Measurements from ENCODE around the gene RPL15.
"Not testable (repeated sequence)": the region's sequence is repeated elsewhere in the genome, so short reads cannot be mapped to it uniquely, and the experiment has no call there.

RPL15 gene

GRCh38 chr3:23894254-23895061 is 22.5 kb upstream of the RPL15 start:
- DNase-seq, result no peak

GRCh38 chr3:23895181-23895580 is 21.8 kb upstream of the RPL15 start:
- DNase-seq, result no peak

- no peak for DNase-seq
These were observed 16.2 kb upstream of the RPL15 start for GRCh38 chr3:23900744-23901143.

- DNase-seq, result no peak
These were observed 12.4 kb upstream of the RPL15 start for GRCh38 chr3:23904545-23904944.

GRCh38 chr3:23909341-23909740 is 7.6 kb upstream of the RPL15 start:
- DNase-seq, result no peak

GRCh38 chr3:23911397-23911796 is 5.5 kb upstream of the RPL15 start:
- no peak for DNase-seq

GRCh38 chr3:23912335-23912734 is 4.6 kb upstream of the RPL15 start:
- not testable (repeated sequence) for DNase-seq

- no peak for DNase-seq
These were observed 3.8 kb upstream of the RPL15 start for GRCh38 chr3:23913182-23913581.

GRCh38 chr3:23913873-23914743 is 2.8 kb upstream of the RPL15 start:
- DNase-seq, result no peak

GRCh38 chr3:23915537-23916108 is 1.3 kb upstream of the RPL15 start:
- DNase-seq, result no peak

- DNase-seq, result no peak
These were observed 613 bp upstream of the RPL15 start for GRCh38 chr3:23916152-23916885.

GRCh38 chr3:23917679-23918303 is 859 bp downstream of the RPL15 start:
- DNase-seq, result not testable (repeated sequence)

GRCh38 chr3:23918331-23918730 is 1.4 kb downstream of the RPL15 start:
- DNase-seq, result not testable (repeated sequence)

- no peak for DNase-seq
These were observed 2.7 kb downstream of the RPL15 start for GRCh38 chr3:23919628-23920027.

- no peak for DNase-seq
These were observed 3.3 kb downstream of the RPL15 start for GRCh38 chr3:23920151-23920655.

GRCh38 chr3:23921052-23921511 is 4.2 kb downstream of the RPL15 start:
- no peak for DNase-seq

- DNase-seq, result no peak
These were observed 6.9 kb downstream of the RPL15 start for GRCh38 chr3:23923786-23924185.

GRCh38 chr3:23926246-23926645 is 9.3 kb downstream of the RPL15 start:
- DNase-seq, result no peak

- no peak for DNase-seq
These were observed 9.8 kb downstream of the RPL15 start for GRCh38 chr3:23926736-23927135.

GRCh38 chr3:23928524-23928923 is 11.6 kb downstream of the RPL15 start:
- no peak for DNase-seq

GRCh38 chr3:23931597-23931996 is 14.7 kb downstream of the RPL15 start:
- DNase-seq, result no peak

- DNase-seq, result no peak
These were observed 15.6 kb downstream of the RPL15 start for GRCh38 chr3:23932571-23932970.
